MM.1S (cell line): ENCODE data around the gene ZNF268.

Experiments
- DNase-seq: peaks from one replicate; pipeline ENCODE4 v3.0.0-alpha.2; 2015
- H2AFZ ChIP-seq: fragments of 300-600 bp; sonication (generic); 2 replicates; pipeline ENCODE4 v1.6.0; 2016; ENCODE audit warnings: antibody characterized with exemption, low read length
- H3F3A ChIP-seq: fragments of 300-600 bp; sonication (generic); 2 replicates; pipeline ENCODE4 v1.6.1; 2016; ENCODE audit warnings: mild to moderate bottlenecking, antibody characterized with exemption, low read length, moderate library complexity, mixed read lengths; ENCODE audit not compliant: insufficient read depth
- H3K27ac ChIP-seq: fragments of 300-600 bp; sonication (generic); 2 replicates; pipeline ENCODE4 v1.5.1; 2016; ENCODE audit warnings: mild to moderate bottlenecking, low read length
- H3K27me3 ChIP-seq: fragments of 300-600 bp; sonication (generic); replicated peaks from 2 replicates; pipeline ENCODE4 v1.6.0; 2016; ENCODE audit warnings: low read length; ENCODE audit not compliant: insufficient read depth
- H3K36me3 ChIP-seq: fragments of 300-600 bp; sonication (generic); replicated peaks from 2 replicates; pipeline ENCODE4 v1.6.1; 2016; ENCODE audit warnings: mild to moderate bottlenecking, low read length, mixed read lengths; ENCODE audit not compliant: insufficient read depth
- H3K4me1 ChIP-seq: fragments of 300-600 bp; sonication (generic); 2 replicates; pipeline ENCODE4 v1.6.1; 2016; ENCODE audit warnings: low read length, mixed read lengths
- H3K4me2 ChIP-seq: fragments of 300-600 bp; sonication (generic); 2 replicates; pipeline ENCODE4 v1.6.0; 2016; ENCODE audit warnings: low read depth, low read length
- H3K4me3 ChIP-seq: fragments of 300-600 bp; sonication (generic); 2 replicates; pipeline ENCODE4 v1.5.1; 2016; ENCODE audit warnings: low read length, mixed read lengths
- H3K79me2 ChIP-seq: fragments of 300-600 bp; sonication (generic); 2 replicates; pipeline ENCODE4 v1.6.1; 2016; ENCODE audit warnings: mixed run types, low read length, mixed read lengths
- H3K9ac ChIP-seq: fragments of 300-600 bp; sonication (generic); 2 replicates; pipeline ENCODE4 v1.6.1; 2016; ENCODE audit warnings: low read length, mixed read lengths
- H3K9me2 ChIP-seq: fragments of 300-600 bp; sonication (generic); replicated peaks from 2 replicates; pipeline ENCODE4 v1.6.1; 2016; ENCODE audit warnings: mild to moderate bottlenecking, low read length, mixed read lengths; ENCODE audit not compliant: insufficient read depth
- H3K9me3 ChIP-seq: fragments of 300-600 bp; sonication (generic); replicated peaks from 2 replicates; pipeline ENCODE4 v1.6.1; 2016; ENCODE audit warnings: mild to moderate bottlenecking, low read length, mixed read lengths; ENCODE audit not compliant: insufficient read depth
- H4K20me1 ChIP-seq: fragments of 300-600 bp; sonication (generic); 2 replicates; pipeline ENCODE4 v1.6.1; 2016; ENCODE audit warnings: mild to moderate bottlenecking, low read length, moderate library complexity, mixed read lengths; ENCODE audit not compliant: insufficient read depth
- CTCF ChIP-seq: fragments of 300-600 bp; sonication (generic); IDR thresholded peaks from 2 replicates; pipeline ENCODE4 v1.5.1; 2016; ENCODE audit warnings: antibody characterized with exemption, low read length, mixed read lengths
- EZH2 ChIP-seq: fragments of 300-600 bp; sonication (generic); optimal IDR thresholded peaks from 2 replicates; pipeline ENCODE3; 2017; ENCODE audit warnings: low read depth, mild to moderate bottlenecking, antibody characterized with exemption, low read length, mixed read lengths
- EZH2phosphoT487 ChIP-seq: fragments of 300-600 bp; sonication (generic); IDR thresholded peaks from 2 replicates; pipeline ENCODE4 v1.6.1; 2018; ENCODE audit warnings: antibody characterized with exemption, low read length

Gene ZNF268

GRCh38 chr12:133226690-133227089 is 45.4 kb downstream of the ZNF268 start:
- Histone ChIP-seq H3K79me2 (no peaks in the 10 kb centered on the region), H3K4me3 (no peak overlapping the region), H3K27me3 (no peaks in the 10 kb centered on the region), H3K9me3 (no peaks in the 10 kb centered on the region), H3K9me2 (no peaks in the 10 kb centered on the region), H2AFZ (no peak overlapping the region), H3K4me2 (no peak overlapping the region), H4K20me1 (no peaks in the 10 kb centered on the region), H3K9ac (no peak overlapping the region), H3F3A (no peaks in the 10 kb centered on the region), H3K36me3 (no peaks in the 10 kb centered on the region), H3K4me1 (no peaks in the 10 kb centered on the region), H3K27ac (no peak overlapping the region)
- no peak for DNase-seq
- no peak for TF ChIP-seq EZH2
- no peak for TF ChIP-seq CTCF
- TF ChIP-seq EZH2phosphoT487 = no peak

- Histone ChIP-seq H3F3A (no peaks in the 10 kb centered on the region), H3K27me3 (no peaks in the 10 kb centered on the region), H2AFZ (no peak overlapping the region), H3K9me2 (no peaks in the 10 kb centered on the region), H3K4me1 (no peaks in the 10 kb centered on the region), H3K4me3 (no peak overlapping the region), H3K4me2 (no peak overlapping the region), H4K20me1 (no peaks in the 10 kb centered on the region), H3K36me3 (no peaks in the 10 kb centered on the region), H3K27ac (no peak overlapping the region), H3K79me2 (no peaks in the 10 kb centered on the region), H3K9me3 (no peaks in the 10 kb centered on the region), H3K9ac (no peak overlapping the region)
- DNase-seq = no peak
- no peak for TF ChIP-seq EZH2
These were observed 46.1 kb downstream of the ZNF268 start for GRCh38 chr12:133227281-133227852.

DNA sequence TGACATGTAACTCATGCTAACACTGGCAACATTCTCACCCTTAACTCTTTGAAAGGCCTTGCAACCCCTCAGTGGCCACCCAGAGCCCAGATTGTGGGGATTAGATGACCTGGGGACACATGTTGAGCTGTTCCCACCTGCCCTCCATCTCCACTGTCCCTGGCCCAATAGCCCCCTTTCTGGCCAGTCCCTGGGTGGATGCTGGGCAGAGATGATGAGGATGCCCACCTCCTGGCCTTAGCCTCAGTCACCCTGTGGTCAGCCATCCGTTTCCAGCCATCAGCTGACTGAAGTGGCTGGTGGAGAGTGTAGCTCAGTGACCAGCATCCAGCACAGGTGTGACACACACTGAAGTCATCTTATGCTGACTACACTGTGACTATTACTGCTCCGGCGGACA is 49.7 kb downstream of the ZNF268 start:
- TF ChIP-seq EZH2phosphoT487 = no peak
- TF ChIP-seq CTCF = no peak
- TF ChIP-seq EZH2 = no peak

GRCh38 chr12:133233006-133233405 is 51.7 kb downstream of the ZNF268 start:
- H3F3A ChIP-seq = no peaks in the 10 kb centered on the region
- no peak overlapping the region for H2AFZ ChIP-seq
- H3K27ac ChIP-seq = no peak overlapping the region
- no peaks in the 10 kb centered on the region for H3K79me2 ChIP-seq
- H3K9me3 ChIP-seq = no peaks in the 10 kb centered on the region
- no peak overlapping the region for H3K4me3 ChIP-seq
- no peak for DNase-seq
- no peak overlapping the region for H3K4me2 ChIP-seq
- no peaks in the 10 kb centered on the region for H3K27me3 ChIP-seq
- no peak overlapping the region for H3K9ac ChIP-seq
- TF ChIP-seq EZH2phosphoT487 = no peak
- TF ChIP-seq CTCF = no peak
- no peak for TF ChIP-seq EZH2
- no peaks in the 10 kb centered on the region for H4K20me1 ChIP-seq
- H3K36me3 ChIP-seq = no peaks in the 10 kb centered on the region
- H3K4me1 ChIP-seq = no peaks in the 10 kb centered on the region
- no peaks in the 10 kb centered on the region for H3K9me2 ChIP-seq

More for the DNA sequence above, 49.7 kb downstream of the ZNF268 start:
- H3K4me2 ChIP-seq = no peak overlapping the region
- no peaks in the 10 kb centered on the region for H3K9me3 ChIP-seq
- H3K9ac ChIP-seq = no peak overlapping the region
- H3K27me3 ChIP-seq = no peaks in the 10 kb centered on the region
- no peaks in the 10 kb centered on the region for H4K20me1 ChIP-seq
- H3K9me2 ChIP-seq = no peaks in the 10 kb centered on the region
- H3K79me2 ChIP-seq = no peaks in the 10 kb centered on the region
- no peak overlapping the region for H3K4me3 ChIP-seq
- no peaks in the 10 kb centered on the region for H3K4me1 ChIP-seq
- no peaks in the 10 kb centered on the region for H3K36me3 ChIP-seq
- H2AFZ ChIP-seq = no peak overlapping the region
- no peak for DNase-seq
- no peaks in the 10 kb centered on the region for H3F3A ChIP-seq
- H3K27ac ChIP-seq = no peak overlapping the region
